ENCODE measurements around the gene LILRA6. TPM values are rescaled to one million over a fixed set of nuclear protein-coding genes. Genes with fewer than 3 reads are reported as not detected.
A peak's percentile ranks its signal among the peaks of the same experiment; 100 is the strongest.

Gene LILRA6
- total and polyA plus RNA-seq, 7 experiments from 2014 or later, result 0.12 to 27.0 (median 0.97) TPM

- Mint-ChIP-seq H3K27me3 (peaks cover 0 to 2% (median 0%) of the 10 kb centered on the region in 5 donors), H3K4me1 (peaks cover 22 to 47% (median 40%) of the 10 kb centered on the region in 7 donors), H3K9me3 (peaks cover 0 to 2% (median 0%) of the 10 kb centered on the region in 11 donors), H3K4me3 (peak within 1 kb of the TSS; percentile 90 to 100 (median 93)), H3K27ac (peak within 1 kb of the TSS; percentile 97 to 100 (median 99)), H3K36me3 (peaks cover 0 to 22% (median 10%) of the 10 kb centered on the region in 5 donors)
- peak within 1 kb of the TSS; percentile 99 for H3K27ac ChIP-seq (ENCODE audit: low read depth, low read length)
- ChIA-PET POLR2A (interaction anchor here (0.6 to 7.0 kb wide), 13 partner anchors 9 to 1463 kb away, joined by 3 to 135 read pairs (median 6); partner anchors contain the start of genes CNOT3, LENG1, MYADM and PRPF31), CTCF (no interaction called here)
- no peaks in the 10 kb centered on the region for H3K9me3 ChIP-seq (ENCODE audit: control insufficient read depth in 2 of 3, low read length in 3 of 3)
- ATAC-seq (peak; percentile 39), DNase-seq (peak in 5 of 9 donors; percentile 84 to 96 (median 93))
- H3K4me3 ChIP-seq (ENCODE audit: low read length), result peak within 1 kb of the TSS; percentile 89
- peaks cover 5 to 18% (median 5%) of the 10 kb centered on the region in 3 experiments for H3K36me3 ChIP-seq (ENCODE audit: control insufficient read depth in 2 of 3, insufficient read depth in 3 of 3, low read length in 3 of 3)
- H3K27me3 ChIP-seq (ENCODE audit: control insufficient read depth in 2 of 2, insufficient read depth in 2 of 2, low read length in 2 of 2), result no peaks in the 10 kb centered on the region
- H3K4me1 ChIP-seq (ENCODE audit: control insufficient read depth in 2 of 2, insufficient read depth in 2 of 2, low read length in 2 of 2), result peaks cover 20 to 22% of the 10 kb centered on the region in 2 donors
- intact Hi-C loops (cut with micrococcal nuclease), result loop anchor here in 1 of 2 donors (5.0 to 10.0 kb wide), 3 partner anchors 639 to 1194 kb away; partner anchors contain the start of genes RPL28 and TMEM238
Observed at GRCh38 chr19:54191011-54191810, 51.4 kb downstream of the LILRA6 start, which contains the start of gene TSEN34. TSS of gene TSEN34 (plus strand) at chr19:54191308. CDS start at chr19:54191365, 57 bp downstream.

GRCh38 chr19:54190503-54191010, 52.0 kb downstream of the LILRA6 start:
- intact Hi-C loops (cut with micrococcal nuclease), result loop anchor here (1.0 to 10.0 kb wide), 16 partner anchors 10 to 1464 kb away; partner anchors contain the start of genes CNOT3 (in 2 of the 2), LENG8 (in 2 of the 2), MYADM (in 2 of the 2) and NDUFA3 (in 2 of the 2)
- no peaks in the 10 kb centered on the region for H3K9me3 ChIP-seq (ENCODE audit: control insufficient read depth in 2 of 3, low read length in 3 of 3)
- peaks cover 20 to 22% of the 10 kb centered on the region in 2 donors for H3K4me1 ChIP-seq (ENCODE audit: control insufficient read depth in 2 of 2, insufficient read depth in 2 of 2, low read length in 2 of 2)
- peak overlapping the region; percentile 89 for H3K4me3 ChIP-seq (ENCODE audit: low read length)
- peaks cover 5 to 18% (median 5%) of the 10 kb centered on the region in 3 experiments for H3K36me3 ChIP-seq (ENCODE audit: control insufficient read depth in 2 of 3, insufficient read depth in 3 of 3, low read length in 3 of 3)
- Mint-ChIP-seq H3K27me3 (peaks cover 0 to 2% (median 0%) of the 10 kb centered on the region in 5 donors), H3K27ac (peak overlapping the region; percentile 97 to 100 (median 99)), H3K9me3 (peaks cover 0 to 2% (median 0%) of the 10 kb centered on the region in 11 donors), H3K4me3 (peak overlapping the region; percentile 90 to 100 (median 93)), H3K4me1 (peaks cover 21 to 47% (median 38%) of the 10 kb centered on the region in 7 donors), H3K36me3 (peaks cover 0 to 20% (median 10%) of the 10 kb centered on the region in 5 donors)
- H3K27me3 ChIP-seq (ENCODE audit: control insufficient read depth in 2 of 2, insufficient read depth in 2 of 2, low read length in 2 of 2), result no peaks in the 10 kb centered on the region
- peak in 8 of 9 donors; percentile 99 to 100 (median 100) for DNase-seq
- CTCF ChIA-PET, result no interaction called here
- POLR2A ChIA-PET, result interaction anchor here (0.6 to 7.0 kb wide), 14 partner anchors 10 to 1464 kb away, joined by 3 to 135 read pairs (median 6); partner anchors contain the start of genes CNOT3, LENG1, MYADM and PRPF31
- H3K27ac ChIP-seq (ENCODE audit: low read depth, low read length), result peak overlapping the region; percentile 99
- ATAC-seq, result peak; percentile 70

GRCh38 chr19:54189735-54190502, 52.7 kb downstream of the LILRA6 start:
- Histone ChIP-seq H3K27ac (ENCODE audit: low read depth, low read length) (peak overlapping the region; percentile 99), H3K36me3 (ENCODE audit: control insufficient read depth in 2 of 3, insufficient read depth in 3 of 3, low read length in 3 of 3) (peaks cover 5 to 18% (median 5%) of the 10 kb centered on the region in 3 experiments), H3K4me3 (ENCODE audit: low read length) (peak overlapping the region; percentile 81), H3K9me3 (ENCODE audit: control insufficient read depth in 2 of 3, low read length in 3 of 3) (no peaks in the 10 kb centered on the region), H3K4me1 (ENCODE audit: control insufficient read depth in 2 of 2, insufficient read depth in 2 of 2, low read length in 2 of 2) (peaks cover 20 to 22% of the 10 kb centered on the region in 2 donors), H3K27me3 (ENCODE audit: control insufficient read depth in 2 of 2, insufficient read depth in 2 of 2, low read length in 2 of 2) (no peaks in the 10 kb centered on the region)
- POLR2A ChIA-PET, result interaction anchor here (0.7 to 7.0 kb wide), 24 partner anchors 11 to 1465 kb away, joined by 3 to 135 read pairs (median 6); partner anchors contain the start of genes CNOT3, FIZ1, LENG1 and LENG8
- peaks cover 0 to 18% (median 5%) of the 10 kb centered on the region in 5 donors for H3K36me3 Mint-ChIP-seq
- peak overlapping the region; percentile 97 to 100 (median 99) for H3K27ac Mint-ChIP-seq
- H3K4me3 Mint-ChIP-seq, result peak overlapping the region; percentile 90 to 100 (median 93)
- H3K4me1 Mint-ChIP-seq, result peaks cover 15 to 47% (median 39%) of the 10 kb centered on the region in 7 donors
- DNase-seq (peak; percentile 98 to 100 (median 100)), ATAC-seq (peak; percentile 73)
- intact Hi-C loops (cut with micrococcal nuclease), result loop anchor here (1.0 to 10.0 kb wide), 20 partner anchors 10 to 1464 kb away; partner anchors contain the start of genes CNOT3 (in 2 of the 2), LENG8 (in 2 of the 2), MYADM (in 2 of the 2) and NDUFA3 (in 2 of the 2)
- peaks cover 0 to 2% (median 0%) of the 10 kb centered on the region in 5 donors for H3K27me3 Mint-ChIP-seq
- peaks cover 0 to 2% (median 0%) of the 10 kb centered on the region in 11 donors for H3K9me3 Mint-ChIP-seq
- CTCF ChIA-PET, result interaction anchor here (0.7 to 2.1 kb wide), 5 partner anchors 8 to 87 kb away, joined by 3 to 6 read pairs (median 4); partner anchors contain the start of genes CNOT3 and LENG1

GRCh38 chr19:54189145-54189734, 53.4 kb downstream of the LILRA6 start, which contains the start of gene MBOAT7:
TSS of gene MBOAT7 (minus strand) at chr19:54189580. CDS start at chr19:54188508, 1,072 bp downstream.
- Mint-ChIP-seq H3K9me3 (peaks cover 0 to 2% (median 0%) of the 10 kb centered on the region in 11 donors), H3K4me3 (peak within 1 kb of the TSS; percentile 90 to 100 (median 93)), H3K36me3 (peaks cover 0 to 18% (median 5%) of the 10 kb centered on the region in 5 donors), H3K27ac (peak within 1 kb of the TSS; percentile 97 to 100 (median 99)), H3K4me1 (peaks cover 15 to 47% (median 39%) of the 10 kb centered on the region in 7 donors), H3K27me3 (peaks cover 0 to 2% (median 0%) of the 10 kb centered on the region in 5 donors)
- DNase-seq (no peak), ATAC-seq (no peak)
- intact Hi-C loops (cut with micrococcal nuclease), result loop anchor here (1.0 to 2.0 kb wide), 4 partner anchors 11 to 42 kb away; no protein-coding TSS in a partner anchor
- ChIA-PET CTCF (interaction anchor here (0.6 to 2.1 kb wide), 8 partner anchors 9 to 184 kb away, joined by 3 to 6 read pairs (median 4); partner anchors contain the start of genes CNOT3 and LENG1), POLR2A (interaction anchor here (0.7 to 7.0 kb wide), 22 partner anchors 11 to 1465 kb away, joined by 3 to 135 read pairs (median 6); partner anchors contain the start of genes CNOT3, FIZ1, LENG1 and LENG8)
- H3K4me1 ChIP-seq (ENCODE audit: control insufficient read depth in 2 of 2, insufficient read depth in 2 of 2, low read length in 2 of 2), result peaks cover 20 to 22% of the 10 kb centered on the region in 2 donors
- no peaks in the 10 kb centered on the region for H3K9me3 ChIP-seq (ENCODE audit: control insufficient read depth in 2 of 3, low read length in 3 of 3)
- no peaks in the 10 kb centered on the region for H3K27me3 ChIP-seq (ENCODE audit: control insufficient read depth in 2 of 2, insufficient read depth in 2 of 2, low read length in 2 of 2)
- H3K4me3 ChIP-seq (ENCODE audit: low read length), result peak within 1 kb of the TSS; percentile 81
- H3K27ac ChIP-seq (ENCODE audit: low read depth, low read length), result peak within 1 kb of the TSS; percentile 99
- H3K36me3 ChIP-seq (ENCODE audit: control insufficient read depth in 2 of 3, insufficient read depth in 3 of 3, low read length in 3 of 3), result peaks cover 5 to 18% (median 5%) of the 10 kb centered on the region in 3 experiments

Data from naive thymus-derived CD4-positive, alpha-beta T cell (primary cell).